ENCODE data around the gene NLRP5.
"Not testable (repeated sequence)": the region's sequence is repeated elsewhere in the genome, so short reads cannot be mapped to it uniquely, and the experiment has no call there.

The NLRP5 gene

DNA sequence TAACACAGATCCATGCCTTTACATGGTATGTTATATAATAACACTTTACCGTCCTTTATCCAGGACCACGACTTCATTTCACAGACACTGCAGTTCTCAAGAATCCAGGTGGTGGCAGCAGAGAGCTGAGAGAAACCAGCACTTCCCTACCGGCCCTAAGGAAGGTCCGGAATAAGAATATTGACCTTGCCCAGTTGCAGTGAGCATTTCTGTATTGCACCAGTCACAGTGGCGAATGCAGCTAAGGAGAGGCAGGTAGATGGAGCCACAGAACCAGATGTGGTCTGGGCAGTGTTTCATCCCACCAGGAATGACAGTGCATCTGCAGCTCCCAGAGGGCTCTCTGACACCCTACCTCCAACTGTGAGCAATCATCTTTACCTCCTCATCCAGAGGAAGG, 89.9 kb downstream of the NLRP5 start:
- peak; percentile 67 for DNase-seq (ENCODE audit: low spot score)

DNA sequence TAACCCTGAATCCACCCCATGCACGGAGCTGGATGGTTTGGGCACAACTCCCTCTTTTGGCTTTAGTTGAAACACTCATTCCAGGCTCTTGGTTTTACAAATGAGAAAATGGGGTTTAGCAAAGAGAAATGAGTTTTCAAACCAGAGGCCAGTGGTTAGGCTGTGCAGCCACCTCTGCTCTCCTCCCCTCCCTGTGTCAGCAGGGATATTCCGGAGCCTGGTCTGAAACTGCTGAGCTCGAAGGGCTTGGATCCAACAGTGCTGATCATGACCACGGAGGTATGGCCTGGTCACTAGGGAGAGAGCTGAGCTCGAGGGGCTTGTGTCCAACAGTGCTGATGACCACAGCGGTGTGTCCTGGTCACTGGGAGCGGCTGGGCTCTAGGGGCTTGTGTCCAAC, 93.0 kb downstream of the NLRP5 start:
- no peak for DNase-seq (ENCODE audit: low spot score)

DNA sequence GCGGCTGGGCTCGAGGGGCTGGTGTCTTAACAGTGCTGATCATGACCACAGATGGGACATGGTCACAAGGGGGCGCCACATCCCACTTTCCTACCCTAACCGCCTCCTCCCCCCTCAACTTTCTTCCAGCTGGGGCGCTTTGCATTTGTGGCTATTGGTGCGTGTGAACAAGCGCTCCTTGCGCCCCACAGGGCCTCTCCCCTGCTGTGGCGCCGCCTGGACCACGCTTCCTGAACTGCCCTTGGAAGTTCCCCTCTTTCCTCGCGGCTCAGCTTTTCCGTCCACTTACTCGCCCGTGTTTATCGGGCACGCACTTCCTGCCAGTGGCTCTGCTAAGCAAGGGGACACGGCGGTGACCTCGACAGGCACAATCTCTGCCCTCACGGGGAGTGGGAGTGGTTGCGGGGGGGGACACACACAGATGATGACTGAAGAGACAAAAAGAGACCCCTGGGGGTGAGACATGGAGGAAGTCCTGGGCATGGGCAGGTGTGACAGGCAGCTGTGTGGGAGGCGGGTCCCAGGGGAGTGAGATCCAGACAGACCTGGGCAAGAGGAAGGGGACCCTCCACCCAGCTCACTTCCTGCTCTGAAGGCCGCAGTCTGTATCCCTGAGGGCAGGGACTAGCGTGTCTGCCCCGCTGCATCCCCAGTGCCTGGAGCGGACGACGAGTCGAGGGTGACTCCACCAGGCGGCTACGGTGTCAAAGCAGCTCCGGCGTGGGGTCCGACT, 94.3 kb downstream of the NLRP5 start:
- DNase-seq (ENCODE audit: low spot score) = peak; percentile 54

- DNase-seq (ENCODE audit: low spot score) = no peak
Observed at GRCh38 chr19:56083668-56084067, 97.1 kb downstream of the NLRP5 start.

GRCh38 chr19:56084835-56085536, 98.4 kb downstream of the NLRP5 start:
- DNase-seq (ENCODE audit: low spot score) = no peak

DNA sequence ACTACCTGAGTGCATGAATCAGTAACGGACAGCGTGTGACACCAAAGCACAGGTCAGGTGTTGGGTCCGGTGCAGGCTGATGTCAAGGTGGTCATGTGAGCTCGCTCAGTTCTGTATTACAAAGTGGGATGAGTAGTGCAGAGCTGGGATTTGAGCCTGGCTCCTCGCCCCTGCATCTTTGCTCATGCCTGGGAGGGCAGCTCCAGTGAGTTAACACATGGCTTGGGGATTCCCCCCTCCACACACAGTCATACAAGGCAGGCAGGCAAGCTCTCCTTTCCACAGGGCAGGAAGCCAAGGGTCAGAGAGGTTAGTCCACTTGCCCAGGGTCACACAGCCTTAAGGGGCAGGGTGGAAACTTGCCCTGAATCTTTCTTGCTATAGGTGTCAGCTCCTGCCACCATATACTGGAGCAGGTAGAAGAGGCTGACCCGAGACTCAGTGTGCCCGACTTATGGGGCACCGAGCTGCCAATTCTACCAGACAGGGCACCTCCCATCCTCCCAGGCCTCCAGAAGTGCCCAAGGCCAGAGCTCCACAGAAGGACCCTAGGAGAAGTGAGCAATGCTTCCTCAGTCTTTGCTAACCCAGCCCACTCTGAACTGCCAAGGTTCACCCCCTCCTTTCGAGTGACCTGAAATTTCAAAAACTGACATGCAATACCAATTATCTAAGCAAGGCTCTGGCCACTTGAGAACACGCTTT, 99.1 kb downstream of the NLRP5 start:
- no peak for DNase-seq (ENCODE audit: low spot score)

DNA sequence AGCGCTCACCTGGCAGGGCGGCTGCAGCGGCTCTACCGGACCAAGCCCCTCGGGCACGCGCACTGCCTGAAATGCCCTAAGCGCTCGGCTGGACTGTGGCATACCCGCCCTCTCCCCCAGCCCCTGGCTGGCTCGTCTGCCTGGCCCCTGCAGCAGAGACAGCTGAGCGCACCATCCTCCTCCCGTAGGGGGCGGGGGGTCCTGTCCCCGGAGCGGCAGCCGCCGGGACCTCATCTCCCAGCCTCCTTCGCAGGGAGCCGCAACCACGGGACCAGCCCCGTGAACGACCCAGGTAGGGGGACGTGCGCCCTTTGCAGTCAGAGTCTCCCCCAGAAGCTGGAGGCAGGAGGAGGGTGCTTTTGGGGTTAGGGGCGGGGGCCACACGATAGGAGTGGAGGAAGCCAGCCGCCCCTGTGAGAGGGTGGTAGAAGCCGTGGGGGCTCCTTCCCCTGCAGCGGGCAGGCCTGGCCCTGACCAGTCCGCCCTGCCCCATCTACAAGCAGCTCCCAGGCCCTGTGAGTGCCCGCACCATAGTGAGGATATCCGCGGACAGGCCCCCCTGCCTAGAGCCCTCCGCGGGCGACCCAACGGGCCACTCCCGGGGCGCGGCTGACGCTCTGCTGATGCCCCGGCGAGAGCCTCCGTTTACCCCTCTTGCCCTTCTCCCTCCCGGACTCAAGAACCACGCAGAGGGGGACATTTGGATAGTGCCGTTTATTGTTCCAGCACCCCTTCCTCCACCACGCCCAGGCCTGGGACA, 100.3 kb downstream of the NLRP5 start:
- DNase-seq (ENCODE audit: low spot score) = no peak

DNA sequence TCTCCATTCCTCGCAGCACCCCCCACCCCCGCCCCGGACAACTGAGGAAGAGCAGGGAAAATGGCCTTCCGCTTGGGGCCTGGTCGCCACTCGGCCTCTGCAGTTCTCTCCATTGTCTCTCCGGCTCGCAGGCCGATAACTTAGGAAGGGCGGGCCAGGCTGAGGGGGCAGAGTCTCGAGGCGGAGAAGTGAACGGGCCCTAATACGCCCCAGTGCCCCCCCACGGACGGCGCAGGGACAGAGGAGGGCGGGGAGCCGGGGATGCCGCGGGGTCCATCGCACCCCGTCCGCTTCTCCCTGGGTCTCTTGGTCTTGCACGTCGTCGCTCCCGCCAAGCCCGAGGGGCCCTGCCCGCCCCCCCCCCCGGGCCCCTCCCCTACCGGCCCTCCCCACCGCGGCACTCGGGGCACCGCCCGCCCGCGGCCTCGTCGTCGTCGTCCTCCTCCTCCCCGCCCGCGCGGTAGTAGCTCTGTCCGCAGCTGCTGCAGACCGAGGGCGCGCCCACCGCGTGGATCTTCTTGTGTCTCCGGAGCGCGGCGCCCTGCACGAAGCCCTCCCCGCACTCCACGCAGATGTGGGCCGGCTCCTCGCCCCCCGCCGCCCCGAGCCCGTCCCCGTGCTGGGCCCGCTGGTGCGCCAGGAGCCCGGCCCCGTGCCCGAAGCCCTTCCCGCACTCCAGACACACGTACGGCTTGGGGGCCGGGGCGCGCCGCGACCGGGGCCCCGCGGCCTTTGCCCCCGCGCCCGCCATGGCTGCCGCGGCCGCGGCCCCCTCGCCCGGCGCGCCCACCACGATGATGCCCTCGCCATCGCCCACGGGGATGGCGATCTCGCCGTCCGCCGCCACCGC, 101.3 kb downstream of the NLRP5 start:
- no peak for DNase-seq (ENCODE audit: low spot score)

GRCh38 chr19:56088497-56089215, 102.1 kb downstream of the NLRP5 start:
- DNase-seq (ENCODE audit: low spot score) = no peak

DNA sequence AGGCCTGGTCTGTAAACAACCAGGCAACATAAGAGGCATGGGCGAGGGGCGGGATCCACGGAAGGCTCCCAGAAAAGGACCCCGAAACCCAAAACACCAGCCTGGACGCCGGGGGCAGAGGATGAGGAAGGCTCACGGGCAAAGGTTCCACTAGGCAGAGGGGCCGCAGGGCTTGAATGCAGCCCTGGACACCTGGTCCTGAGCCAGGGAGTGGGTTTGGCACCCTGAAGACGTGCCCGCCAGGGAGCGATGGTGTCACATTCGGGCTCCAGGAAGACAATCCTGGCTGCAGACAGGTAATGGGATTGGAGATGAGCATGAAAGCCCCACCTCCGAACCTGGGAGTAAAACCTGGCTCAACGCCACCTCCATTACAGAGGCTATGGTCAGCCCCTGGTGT, 102.8 kb downstream of the NLRP5 start:
- no peak for DNase-seq (ENCODE audit: low spot score)

- no peak for DNase-seq (ENCODE audit: low spot score)
Observed at GRCh38 chr19:56091066-56091490, 104.5 kb downstream of the NLRP5 start.

GRCh38 chr19:56091751-56092546, 105.4 kb downstream of the NLRP5 start:
- no peak for DNase-seq (ENCODE audit: low spot score)

- DNase-seq (ENCODE audit: low spot score) = no peak
Observed at GRCh38 chr19:56092685-56093631, 106.4 kb downstream of the NLRP5 start.

DNA sequence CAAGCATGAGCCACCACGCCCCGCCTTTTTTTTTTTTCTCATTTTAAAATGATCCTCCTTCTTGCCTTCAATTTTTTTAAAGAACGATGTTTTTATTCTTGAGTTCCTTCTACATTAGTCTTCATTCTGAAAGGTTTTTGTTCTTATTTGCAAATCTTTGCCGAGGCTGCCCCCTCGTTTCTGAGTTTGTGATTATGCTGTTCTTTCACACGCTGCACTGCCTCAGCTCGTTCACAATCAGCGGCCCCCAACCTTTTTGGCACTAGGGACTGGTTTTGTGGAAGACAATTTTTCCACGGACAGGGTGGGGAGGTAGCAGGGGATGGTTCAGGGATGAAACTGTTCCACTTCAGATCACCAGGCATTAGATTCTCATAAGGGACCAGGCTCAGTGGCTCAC, 107.9 kb downstream of the NLRP5 start:
- no peak for DNase-seq (ENCODE audit: low spot score)

- DNase-seq (ENCODE audit: low spot score) = no peak
Observed at GRCh38 chr19:56096665-56097064, 110.1 kb downstream of the NLRP5 start.

DNA sequence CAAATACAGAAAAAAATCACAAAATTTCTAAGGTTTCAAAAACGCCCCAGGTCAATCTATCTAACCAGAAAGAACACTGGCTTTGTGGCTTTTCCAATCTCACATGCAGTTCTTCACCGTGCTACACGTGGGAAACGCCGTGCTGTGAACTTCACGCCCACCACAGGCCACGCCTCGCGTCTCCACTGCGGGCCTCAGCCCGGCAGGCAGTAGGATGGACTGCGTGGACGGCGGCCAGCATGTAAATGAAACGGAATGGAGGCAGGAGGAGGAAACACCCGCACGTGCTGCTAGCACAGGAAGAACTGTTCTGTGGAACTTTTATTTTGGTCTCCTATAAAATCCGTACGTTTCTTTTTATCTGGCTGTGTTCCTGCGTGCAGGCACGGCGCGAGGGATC, 110.7 kb downstream of the NLRP5 start:
- DNase-seq (ENCODE audit: low spot score) = no peak

GRCh38 chr19:56097776-56098175, 111.2 kb downstream of the NLRP5 start:
- no peak for DNase-seq (ENCODE audit: low spot score)

GRCh38 chr19:56098237-56098636, 111.7 kb downstream of the NLRP5 start:
- DNase-seq (ENCODE audit: low spot score) = not testable (repeated sequence)

Data from SW480 (cell line).